Tibial artery (tissue), 4 donors: Measurements from ENCODE around the gene PCBP3.

Experiments used
- DNase-seq, 2 donors: peaks; one replicate each; pipeline ENCODE4 v3.0.0-alpha.2; 2019
- H3K27ac ChIP-seq, 2 donors: fragments of 200-600 bp; sonication (generic) in 1 of 2; 1 replicate in 1 of 2; 2 replicates in 1 of 2; pipeline ENCODE4 v1.5.1; 2018 to 2019; ENCODE audit warnings: mild to moderate bottlenecking in 1 of 2
- H3K27me3 ChIP-seq, 2 donors: fragments of 200-600 bp; sonication (generic) in 1 of 2; one replicate each; pipeline versions ENCODE4 v1.5.1 to v1.6.0; 2016 to 2019
- H3K36me3 ChIP-seq, 3 donors: fragments of 200-600 bp; sonication (generic) in 2 of 3; one replicate each; pipeline ENCODE4 v1.5.1; 2016 to 2019; ENCODE audit warnings: mild to moderate bottlenecking in 2 of 3
- H3K4me1 ChIP-seq, 4 donors: fragments of 200-600 bp; sonication (generic) in 2 of 4; 1 replicate in 3 of 4; 2 replicates in 1 of 4; pipeline ENCODE4 v1.5.1; 2016 to 2019
- H3K4me3 ChIP-seq, 2 donors: fragments of 200-600 bp; sonication (generic) in 1 of 2; 1 replicate in 1 of 2; 2 replicates in 1 of 2; pipeline ENCODE4 v1.5.1; 2018 to 2019; ENCODE audit warnings: mild to moderate bottlenecking in 2 of 2
- H3K9me3 ChIP-seq, 3 donors: fragments of 200-600 bp; sonication (generic) in 1 of 3; one replicate each; pipeline ENCODE4 v1.5.1; 2016 to 2019
- CTCF ChIP-seq, 2 experiments: fragments of 200-600 bp in 1 of 2; fragments of 450-650 bp in 1 of 2; IDR thresholded peaks; one replicate each; pipeline ENCODE4 v1.5.1; 2017 to 2019; ENCODE audit warnings: antibody characterized with exemption in 2 of 2, mild to moderate bottlenecking in 1 of 2, moderate library complexity in 1 of 2
- intact Hi-C: fragments of 100-400 bp; cut with DNase I; formaldehyde crosslinking; loops from one replicate; pipeline ENCODE4 v1.15.0; 2023; ENCODE audit warnings: low total_unique reads

The PCBP3 gene

GRCh38 chr21:45737485-45738166 lies 94.1 kb downstream of the PCBP3 start:
- no peak for TF ChIP-seq CTCF (IDR thresholded peaks at IDR 0.05)
- intact Hi-C loops = no loop called here
- peaks cover 0 to 20% of the 10 kb centered on the region in 2 donors for H3K27me3 ChIP-seq
- no peaks in the 10 kb centered on the region for H3K4me1 ChIP-seq
- no peaks in the 10 kb centered on the region for H3K9me3 ChIP-seq
- DNase-seq = no peak
- H3K4me3 ChIP-seq = no peak overlapping the region
- no peaks in the 10 kb centered on the region for H3K36me3 ChIP-seq
- H3K27ac ChIP-seq = no peak overlapping the region

- no peak for DNase-seq
- no peaks in the 10 kb centered on the region for H3K9me3 ChIP-seq
- no peak overlapping the region for H3K4me3 ChIP-seq
- H3K36me3 ChIP-seq = no peaks in the 10 kb centered on the region
- no peak overlapping the region for H3K27ac ChIP-seq
- peaks cover 0 to 20% of the 10 kb centered on the region in 2 donors for H3K27me3 ChIP-seq
- no peaks in the 10 kb centered on the region for H3K4me1 ChIP-seq
- intact Hi-C loops = no loop called here
- no peak for TF ChIP-seq CTCF (IDR thresholded peaks at IDR 0.05)
These were observed 95.9 kb downstream of the PCBP3 start for GRCh38 chr21:45739218-45740087.

GRCh38 chr21:45740088-45740440 lies 96.5 kb downstream of the PCBP3 start:
- no peak for TF ChIP-seq CTCF (IDR thresholded peaks at IDR 0.05)
- intact Hi-C loops = no loop called here
- Histone ChIP-seq H3K4me1 (no peaks in the 10 kb centered on the region), H3K27me3 (peaks cover 0 to 22% of the 10 kb centered on the region in 2 donors), H3K27ac (no peak overlapping the region), H3K4me3 (no peak overlapping the region), H3K9me3 (no peaks in the 10 kb centered on the region), H3K36me3 (no peaks in the 10 kb centered on the region)
- DNase-seq = no peak

GRCh38 chr21:45740491-45741357 lies 97.2 kb downstream of the PCBP3 start:
- no peak for TF ChIP-seq CTCF (IDR thresholded peaks at IDR 0.05)
- intact Hi-C loops = no loop called here

DNA sequence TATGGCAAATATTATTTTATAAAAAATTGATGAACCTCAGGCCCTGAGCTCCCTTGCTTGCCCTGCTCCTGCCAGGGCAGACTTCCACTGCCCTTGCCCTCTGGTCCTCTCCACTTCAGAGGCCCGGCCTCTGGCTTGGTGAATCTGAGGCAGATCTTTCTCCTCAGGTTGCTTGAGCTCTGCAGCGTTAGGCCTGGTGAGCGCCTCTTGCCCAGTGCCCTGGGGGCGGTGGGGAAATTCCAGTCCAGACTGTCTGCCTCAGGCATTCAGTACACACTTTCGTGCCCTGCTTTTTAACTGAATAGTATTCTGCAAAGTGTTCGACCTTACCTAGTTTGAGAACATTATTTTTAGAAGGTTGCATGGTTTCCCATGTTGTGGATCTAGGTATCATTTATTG lies 98.2 kb downstream of the PCBP3 start:
- no peak for TF ChIP-seq CTCF (IDR thresholded peaks at IDR 0.05)
- DNase-seq = no peak
- no peaks in the 10 kb centered on the region for H3K9me3 ChIP-seq
- no peak overlapping the region for H3K27ac ChIP-seq
- peaks cover 0 to 16% of the 10 kb centered on the region in 2 donors for H3K27me3 ChIP-seq
- intact Hi-C loops = no loop called here
- no peaks in the 10 kb centered on the region for H3K36me3 ChIP-seq
- no peaks in the 10 kb centered on the region for H3K4me1 ChIP-seq
- H3K4me3 ChIP-seq = no peak overlapping the region

More at GRCh38 chr21:45740491-45741357, 97.2 kb downstream of the PCBP3 start:
- no peaks in the 10 kb centered on the region for H3K9me3 ChIP-seq
- H3K27ac ChIP-seq = no peak overlapping the region
- H3K36me3 ChIP-seq = no peaks in the 10 kb centered on the region
- peaks cover 0 to 23% of the 10 kb centered on the region in 2 donors for H3K27me3 ChIP-seq
- no peak for DNase-seq
- H3K4me1 ChIP-seq = no peaks in the 10 kb centered on the region
- no peak overlapping the region for H3K4me3 ChIP-seq
